Right lobe of liver (tissue), 4 donors: ENCODE data around the gene TSPAN9.

Source experiments
- CTCF ChIP-seq, 4 donors: fragments of 200-600 bp in 3 of 4; fragments of 450-650 bp in 1 of 4; IDR thresholded peaks; one replicate each; pipeline versions ENCODE4 v1.5.1 to v1.8.0; 2016 to 2022; ENCODE audit warnings: antibody characterized with exemption in 4 of 4, mild to moderate bottlenecking in 2 of 4
- POLR2A ChIP-seq: fragments of 450-650 bp; IDR thresholded peaks from one replicate; pipeline ENCODE4 v1.6.1; 2017; ENCODE audit warnings: antibody characterized with exemption, mild to moderate bottlenecking
- donor health status: DM: no; HTN: no; CAD: no.
- donor health status: DM: no; HTN: no; CAD: no.
- donor health status: DM: no; HTN: yes; CAD: no.

- no peak for TF ChIP-seq CTCF (IDR thresholded peaks at IDR 0.05)
- TF ChIP-seq POLR2A: no peak
Measured at GRCh38 chr12:3083241-3083920, 6.2 kb downstream of the TSPAN9 start.
